GM19239 (cell line): ENCODE results near the gene CLDN6.
"Not testable (repeated sequence)": the region's sequence is repeated elsewhere in the genome, so short reads cannot be mapped to it uniquely, and the experiment has no call there.

Experiments
- DNase-seq: peaks from one replicate; pipeline ENCODE4 v3.0.0; 2011; ENCODE audit warnings: low spot score; ENCODE audit not compliant: insufficient read length
- FAIRE-seq: peaks from 2 replicates; lab custom pipeline; 2011; peaks lifted over from hg19 to GRCh38; lab: Jason Lieb, UNC

The CLDN6 gene

DNA sequence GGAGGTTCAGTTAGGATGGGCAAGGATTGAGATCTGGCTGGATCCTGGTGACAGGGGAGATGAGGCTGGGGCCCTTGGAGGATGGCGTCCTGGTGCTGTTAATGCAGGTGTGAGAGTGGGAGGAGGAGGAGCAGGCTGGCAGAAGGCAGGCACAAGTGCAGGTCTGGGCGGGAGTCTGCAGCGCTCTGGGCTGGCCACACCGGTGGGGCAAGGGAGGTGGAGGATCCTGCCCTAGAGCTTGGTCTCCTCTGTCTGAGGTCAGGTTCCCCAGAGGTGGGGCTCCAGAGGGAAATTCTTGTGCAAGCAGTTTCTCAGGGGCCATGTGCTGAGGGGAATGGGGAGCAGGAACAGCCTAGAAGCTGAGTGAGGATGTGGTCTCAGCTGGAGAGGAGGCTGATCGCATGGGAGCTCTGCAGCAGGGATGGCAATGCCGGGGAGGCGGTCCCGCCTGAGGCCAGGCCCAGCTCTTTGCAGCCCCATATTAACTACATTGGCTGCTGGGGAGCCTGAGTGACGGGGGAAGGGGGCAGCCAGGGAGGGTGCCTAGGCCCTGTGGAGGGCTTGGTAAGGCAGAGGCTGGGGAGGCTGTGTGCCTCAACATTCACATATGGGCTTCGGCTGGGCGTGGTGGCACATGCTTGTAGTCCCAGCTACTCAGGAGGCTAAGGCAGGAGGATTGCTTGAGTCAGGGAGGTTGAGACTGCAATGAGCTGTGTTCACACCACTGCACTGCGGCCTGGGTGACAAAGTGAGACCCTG, 34.8 kb upstream of the CLDN6 start:
- DNase-seq, FAIRE-seq: not testable (repeated sequence)

DNA sequence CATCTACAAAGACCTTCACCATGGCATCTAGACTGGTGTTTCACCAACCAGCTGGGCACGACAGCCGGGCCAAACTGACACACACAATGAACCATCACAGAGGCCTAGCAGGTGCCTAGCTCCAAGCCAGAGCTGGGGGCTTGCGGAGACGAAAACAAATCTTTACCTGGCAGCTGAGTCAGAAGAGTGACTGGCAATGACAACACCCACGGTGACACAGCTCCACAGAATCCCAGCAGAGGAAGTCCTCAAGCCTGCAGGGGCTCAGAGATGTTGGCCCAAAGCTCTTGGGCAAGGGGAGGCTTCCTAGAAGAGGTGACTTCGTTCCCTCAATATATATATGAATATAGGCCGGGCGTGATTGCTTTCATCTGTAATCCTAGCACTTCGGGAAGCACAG, 33.5 kb upstream of the CLDN6 start:
- FAIRE-seq: no peak
- DNase-seq: no peak

DNA sequence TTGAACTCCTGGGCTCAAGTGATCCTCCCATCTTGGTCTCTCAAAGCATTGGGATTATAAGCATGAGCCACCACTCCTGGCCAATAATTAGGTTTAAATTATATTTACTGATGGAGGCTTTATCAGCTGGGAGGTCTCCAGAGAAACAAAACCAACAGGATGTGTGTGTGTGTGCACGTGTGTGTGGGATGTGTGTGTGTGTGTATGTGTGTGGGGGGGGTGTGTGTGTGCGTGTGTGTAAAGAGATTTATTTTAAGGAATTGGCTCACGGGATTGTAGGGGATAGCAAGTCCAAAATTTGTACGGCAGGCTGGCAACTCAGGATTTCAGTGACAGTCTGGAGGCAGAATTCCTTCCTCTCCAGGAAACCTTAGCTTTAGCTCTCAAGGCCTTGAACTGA, 33.0 kb upstream of the CLDN6 start:
- FAIRE-seq (no peak), DNase-seq (no peak)

DNA sequence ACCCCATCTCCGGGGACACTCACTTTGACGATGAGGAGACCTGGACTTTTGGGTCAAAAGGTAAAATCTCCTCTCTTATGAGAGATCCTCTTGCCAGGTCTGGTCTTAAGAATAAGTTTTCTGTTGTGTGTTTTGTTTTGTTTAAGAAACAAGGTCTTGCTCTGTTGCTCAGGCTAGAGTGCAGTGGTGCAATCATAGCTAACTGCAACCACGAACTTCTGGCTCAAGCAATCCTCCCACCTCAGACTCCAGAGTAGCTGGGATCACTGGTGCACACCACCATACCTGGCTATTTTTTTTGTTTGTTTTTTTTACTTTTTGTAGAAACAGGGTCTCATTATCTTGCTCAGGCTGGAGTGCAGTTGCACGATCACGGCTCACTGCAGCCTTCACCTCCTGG, 32.5 kb upstream of the CLDN6 start:
- no peak for FAIRE-seq
- no peak for DNase-seq

DNA sequence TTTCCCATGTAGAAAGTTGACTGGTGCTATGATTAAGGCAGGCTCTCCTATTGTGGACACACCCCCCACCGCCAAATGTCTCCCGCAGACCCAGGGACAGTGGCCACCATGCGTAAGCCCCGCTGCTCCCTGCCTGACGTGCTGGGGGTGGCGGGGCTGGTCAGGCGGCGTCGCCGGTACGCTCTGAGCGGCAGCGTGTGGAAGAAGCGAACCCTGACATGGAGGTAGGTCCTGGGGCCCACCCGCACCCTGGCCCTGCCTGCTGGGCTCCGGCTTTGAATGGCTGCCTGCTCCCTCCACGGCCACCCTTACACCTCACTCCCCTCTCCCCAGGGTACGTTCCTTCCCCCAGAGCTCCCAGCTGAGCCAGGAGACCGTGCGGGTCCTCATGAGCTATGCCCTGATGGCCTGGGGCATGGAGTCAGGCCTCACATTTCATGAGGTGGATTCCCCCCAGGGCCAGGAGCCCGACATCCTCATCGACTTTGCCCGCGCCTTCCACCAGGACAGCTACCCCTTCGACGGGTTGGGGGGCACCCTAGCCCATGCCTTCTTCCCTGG, 32.0 kb upstream of the CLDN6 start:
- FAIRE-seq (no peak), DNase-seq (no peak)

DNA sequence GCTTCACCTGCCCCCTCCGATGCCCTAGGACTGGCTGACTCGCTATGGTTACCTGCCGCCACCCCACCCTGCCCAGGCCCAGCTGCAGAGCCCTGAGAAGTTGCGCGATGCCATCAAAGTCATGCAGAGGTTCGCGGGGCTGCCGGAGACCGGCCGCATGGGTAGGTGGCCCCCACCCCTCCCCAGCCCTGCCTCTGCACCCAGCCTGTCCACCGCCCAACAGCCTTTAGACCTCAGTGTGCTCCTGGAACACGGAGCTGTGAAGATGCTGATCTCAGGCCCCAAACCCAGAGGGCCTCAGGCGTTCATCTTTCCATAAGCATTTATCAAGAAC, 29.4 kb upstream of the CLDN6 start:
- no peak for DNase-seq
- FAIRE-seq: no peak

DNA sequence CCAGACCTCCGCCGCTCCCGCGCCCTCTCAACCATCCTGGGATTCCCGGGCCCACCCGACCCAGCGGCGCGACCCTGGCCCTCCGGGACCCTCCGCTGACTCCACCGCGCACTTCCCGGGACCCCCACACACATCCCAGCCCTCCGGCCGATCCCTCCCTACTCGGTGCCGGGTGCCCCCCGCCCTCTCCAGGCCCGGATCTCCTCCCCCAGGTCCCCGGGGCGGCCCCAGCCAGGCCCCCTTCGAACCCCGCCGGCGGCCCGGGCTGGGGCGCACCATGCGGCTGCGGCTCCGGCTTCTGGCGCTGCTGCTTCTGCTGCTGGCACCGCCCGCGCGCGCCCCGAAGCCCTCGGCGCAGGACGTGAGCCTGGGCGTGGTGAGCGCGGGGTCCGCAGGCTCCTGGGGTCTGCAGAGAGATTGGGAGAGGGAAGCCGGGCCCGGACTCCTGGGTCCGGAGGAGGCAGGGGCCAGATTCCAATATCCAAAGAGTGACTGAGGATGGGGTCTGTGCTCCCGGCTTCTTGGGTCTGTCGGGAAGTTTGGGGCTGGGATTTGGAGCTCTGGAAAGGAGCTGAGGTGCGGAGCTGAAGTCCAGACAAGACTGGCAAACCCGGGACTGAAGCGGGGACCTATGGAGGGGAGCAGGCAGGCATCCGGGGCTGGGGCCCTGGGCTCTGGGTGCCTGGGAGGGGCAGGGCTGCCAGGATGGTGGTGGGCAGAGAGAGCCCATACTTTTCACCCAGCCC, 28.8 kb upstream of the CLDN6 start:
- no peak for DNase-seq
- no peak for FAIRE-seq

DNA sequence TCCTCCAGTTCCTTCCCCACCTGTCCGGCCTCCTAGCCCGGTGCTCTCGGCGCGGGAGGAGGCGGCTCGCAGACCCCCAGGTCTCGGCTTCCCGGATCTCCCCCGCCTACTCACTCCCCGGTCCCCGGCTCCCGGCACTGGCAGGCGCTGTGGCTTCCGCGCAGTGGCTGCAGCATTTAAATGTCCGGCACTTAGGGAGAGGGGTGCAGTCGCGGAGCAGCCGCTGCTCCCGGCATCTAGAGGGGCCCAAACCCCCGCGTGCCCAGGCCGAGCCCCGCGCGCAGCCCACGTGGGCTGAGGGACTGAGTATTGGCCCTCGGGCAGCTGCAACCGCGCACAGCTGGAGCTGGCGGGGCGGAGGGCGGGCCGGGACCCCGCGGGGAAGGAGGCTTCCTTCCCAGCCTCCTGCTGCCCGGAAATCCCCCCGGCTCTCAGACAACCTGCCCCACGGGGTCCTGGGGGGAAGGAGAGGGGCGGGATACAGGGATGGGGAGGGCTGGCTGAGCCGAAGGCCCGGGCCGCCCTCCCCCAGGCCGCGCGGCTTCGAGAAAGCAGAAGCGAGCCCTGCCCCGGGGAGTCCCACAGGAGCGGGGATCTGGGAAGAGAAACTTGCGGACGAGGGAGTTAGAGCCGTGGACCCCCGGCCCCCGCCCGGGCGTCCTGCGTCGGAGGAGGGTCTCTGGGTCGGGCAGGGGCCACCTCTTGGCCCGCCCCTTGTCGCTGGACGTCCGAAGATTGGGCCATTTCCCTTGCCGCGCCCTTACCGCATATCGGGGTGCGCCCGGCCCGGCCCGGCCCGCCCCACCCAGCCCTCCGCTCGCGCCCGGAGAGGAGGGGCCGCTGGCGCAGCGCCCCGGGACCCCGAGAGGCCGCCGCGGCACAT, 28.0 kb upstream of the CLDN6 start, which contains the start of gene MMP25:
Gene MMP25, plus strand, starts transcription at position 804 of the 883 bp plus-strand sequence. CDS start 357 bp downstream, outside the sequence.
- DNase-seq: peak; percentile 61

GRCh38 chr16:3044708-3045107, 26.7 kb upstream of the CLDN6 start:
- DNase-seq: no peak
- FAIRE-seq: no peak

More for the DNA sequence above, 28.0 kb upstream of the CLDN6 start, which contains the start of gene MMP25:
- FAIRE-seq: no peak

GRCh38 chr16:3042376-3042775, 24.4 kb upstream of the CLDN6 start:
- no peak for DNase-seq
- no peak for FAIRE-seq

DNA sequence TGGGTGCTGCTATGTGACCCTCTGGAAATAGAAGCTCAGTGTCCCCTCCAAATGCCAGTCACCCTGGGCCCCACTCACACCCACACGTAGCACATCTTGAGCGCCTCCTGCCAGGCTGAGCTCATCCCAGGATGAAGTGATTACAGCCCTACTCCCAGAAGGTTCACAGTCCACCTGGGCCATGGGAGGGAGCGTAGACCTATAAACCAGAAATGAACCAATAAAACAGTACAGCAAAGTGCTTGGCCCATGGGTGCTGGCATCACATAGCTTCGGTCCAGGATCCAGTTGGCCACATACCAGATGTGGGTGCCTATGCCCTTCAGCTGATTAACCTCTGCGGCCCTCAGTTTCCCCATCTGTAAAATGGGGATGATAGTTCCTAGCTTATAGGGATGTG, 20.9 kb upstream of the CLDN6 start:
- FAIRE-seq: no peak
- no peak for DNase-seq

- no peak for DNase-seq
- FAIRE-seq: no peak
Measured at GRCh38 chr16:3038256-3038655, 20.3 kb upstream of the CLDN6 start.

- FAIRE-seq (no peak), DNase-seq (no peak)
Measured at GRCh38 chr16:3036726-3037315, 18.8 kb upstream of the CLDN6 start, which contains the start of gene BICDL2. Gene BICDL2, minus strand, starts transcription at chr16:3036944. Its CDS starts 1,448 bp downstream, at chr16:3035496.

DNA sequence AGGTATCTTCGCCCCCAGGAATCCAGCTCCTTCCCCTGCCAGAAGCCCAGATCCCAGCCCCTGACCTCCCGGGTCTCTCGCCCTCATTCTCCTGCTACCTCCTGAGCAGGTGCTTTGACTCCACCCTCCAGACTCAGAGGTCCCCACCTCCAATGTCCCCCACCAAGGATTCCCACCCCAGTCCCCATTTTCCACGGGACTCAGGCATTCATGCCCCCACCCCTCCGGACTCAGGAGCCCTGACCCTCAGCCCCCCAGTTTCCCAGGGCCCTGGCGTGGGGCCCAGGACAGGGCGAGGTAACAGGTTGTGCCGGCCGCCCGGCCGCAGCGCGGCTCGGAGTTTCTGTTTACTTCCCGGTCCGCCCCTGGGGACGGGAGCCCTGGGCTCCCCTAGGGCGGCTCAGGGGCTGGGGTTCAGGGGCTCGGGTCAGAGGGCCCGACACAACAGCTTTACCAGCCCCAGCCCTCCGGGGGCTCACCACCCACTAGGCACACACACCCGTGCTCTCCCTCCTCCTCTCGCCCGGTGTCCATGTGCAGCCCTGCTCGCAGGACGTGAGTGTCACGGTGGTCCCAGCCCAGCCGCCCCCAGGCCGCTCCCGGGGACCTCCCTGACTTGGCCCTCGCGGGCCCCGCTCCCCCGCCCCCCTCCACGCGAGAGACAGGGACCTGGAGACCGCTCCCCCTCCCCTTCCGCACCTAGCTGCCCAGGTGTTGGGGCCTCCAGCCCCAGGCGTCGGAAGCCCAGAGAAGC, 18.2 kb upstream of the CLDN6 start:
- FAIRE-seq: no peak

GRCh38 chr16:3035289-3035971, 17.4 kb upstream of the CLDN6 start:
- no peak for FAIRE-seq
- DNase-seq: no peak

More for the DNA sequence above, 18.2 kb upstream of the CLDN6 start:
- DNase-seq: no peak

DNA sequence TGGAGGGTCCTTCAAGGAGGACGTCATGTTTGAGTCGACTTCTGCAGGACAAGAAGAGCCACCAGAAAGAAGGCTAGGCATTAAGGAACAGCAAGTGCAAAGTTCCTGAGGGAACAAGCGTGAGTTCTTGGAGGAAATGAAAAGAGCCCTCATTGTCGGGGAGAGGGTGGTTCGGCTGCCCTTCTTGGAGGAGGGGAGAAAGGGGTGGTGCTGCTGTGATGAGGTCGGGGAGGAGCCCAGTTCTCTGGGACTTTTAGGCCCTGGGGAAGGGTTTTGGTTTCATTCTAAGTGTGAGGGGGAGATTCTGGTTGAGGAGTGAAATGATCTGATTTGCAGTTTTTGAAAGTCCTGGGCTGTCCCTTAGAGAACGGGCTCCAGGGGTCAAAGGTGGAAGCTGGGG, 14.6 kb upstream of the CLDN6 start:
- FAIRE-seq (no peak), DNase-seq (no peak)

DNA sequence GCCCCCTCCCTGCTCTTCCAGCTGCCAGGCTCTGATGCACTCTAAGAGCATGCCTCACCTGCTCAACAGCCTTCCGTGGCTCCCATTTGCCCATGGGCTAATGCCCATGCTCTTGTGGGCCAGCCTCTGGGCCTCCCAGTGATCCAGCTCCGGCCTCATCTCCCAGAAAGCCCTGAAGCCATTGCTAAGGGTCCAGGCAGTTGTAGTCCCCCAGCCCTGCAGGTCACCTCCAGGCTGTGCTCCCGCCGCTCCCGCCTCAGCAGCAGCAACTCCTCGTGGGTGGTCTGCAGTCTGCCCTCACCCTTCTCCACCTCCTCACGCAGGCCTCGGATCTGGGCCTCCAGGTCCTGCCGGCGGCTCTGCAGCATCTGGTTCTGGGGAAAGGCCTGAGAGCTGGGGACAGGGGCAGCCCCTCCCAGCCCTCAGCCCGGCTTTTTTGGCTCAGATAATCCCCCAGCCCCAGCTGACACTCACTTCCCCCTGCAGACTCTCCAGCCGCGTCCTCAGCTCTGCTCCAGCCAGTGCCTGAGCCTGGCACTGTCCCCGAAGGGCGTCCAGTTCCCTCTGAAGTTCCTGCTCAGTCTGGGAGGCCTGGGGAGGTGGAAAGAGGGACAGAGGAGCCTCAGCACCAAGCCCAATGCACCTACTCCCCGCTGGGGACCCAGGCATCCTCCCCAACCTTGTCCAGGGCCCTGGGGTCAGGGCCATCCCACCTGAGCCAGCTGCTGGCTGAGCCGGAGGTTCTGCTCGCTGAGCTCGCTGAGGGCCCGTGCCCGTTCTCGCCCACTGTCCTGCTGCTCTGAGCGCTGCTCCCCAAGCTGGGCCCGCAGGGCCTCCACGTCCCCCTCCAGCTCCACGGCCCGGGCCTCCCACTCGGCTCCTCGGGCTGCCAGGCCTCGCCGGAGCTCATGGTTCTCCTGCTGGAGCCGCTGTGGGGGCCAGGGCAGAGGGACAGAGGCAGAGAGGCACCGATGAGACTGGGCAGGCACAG, 12.5 kb upstream of the CLDN6 start:
- DNase-seq (no peak), FAIRE-seq (no peak)
